Choroid plexus epithelial cell (primary cell): ENCODE data around the gene TSPAN12.

Source experiments
- DNase-seq: peaks from one replicate; pipeline ENCODE4 v3.0.0-alpha.2; 2010; ENCODE audit warnings: low read depth
- H3K4me3 ChIP-seq: 2 replicates; pipeline ENCODE4 v1.5.1; 2011; ENCODE audit warnings: low read depth, mild to moderate bottlenecking, control low read depth, low read length, moderate library complexity
- TF ChIP-seq, protein P1 (sequence below): conservative IDR thresholded peaks from 2 replicates; pipeline ENCODE4 v1.5.1; 2011; ENCODE audit warnings: low read depth, mild to moderate bottlenecking, control low read depth, inconsistent platforms, low read length, moderate library complexity

TSPAN12 gene

DNA sequence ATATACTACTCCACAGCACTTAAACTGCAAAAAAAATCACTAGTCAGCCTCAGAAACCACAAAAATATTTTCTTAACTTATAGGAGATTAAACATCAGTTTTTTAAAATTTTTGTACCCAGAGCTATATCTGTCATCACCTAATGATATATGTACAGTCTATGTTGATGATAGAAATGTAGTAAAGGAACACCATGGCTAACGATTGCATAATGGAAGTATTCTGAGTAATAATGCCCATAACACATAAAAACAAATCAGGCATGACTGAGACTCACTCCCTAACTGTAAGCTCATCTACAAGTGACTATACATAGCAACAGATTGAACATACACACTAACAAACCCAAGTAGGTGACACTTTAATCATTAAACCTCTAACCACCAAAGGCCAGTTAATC, 51.3 kb downstream of the TSPAN12 start:
- TF ChIP-seq, protein P1, sequence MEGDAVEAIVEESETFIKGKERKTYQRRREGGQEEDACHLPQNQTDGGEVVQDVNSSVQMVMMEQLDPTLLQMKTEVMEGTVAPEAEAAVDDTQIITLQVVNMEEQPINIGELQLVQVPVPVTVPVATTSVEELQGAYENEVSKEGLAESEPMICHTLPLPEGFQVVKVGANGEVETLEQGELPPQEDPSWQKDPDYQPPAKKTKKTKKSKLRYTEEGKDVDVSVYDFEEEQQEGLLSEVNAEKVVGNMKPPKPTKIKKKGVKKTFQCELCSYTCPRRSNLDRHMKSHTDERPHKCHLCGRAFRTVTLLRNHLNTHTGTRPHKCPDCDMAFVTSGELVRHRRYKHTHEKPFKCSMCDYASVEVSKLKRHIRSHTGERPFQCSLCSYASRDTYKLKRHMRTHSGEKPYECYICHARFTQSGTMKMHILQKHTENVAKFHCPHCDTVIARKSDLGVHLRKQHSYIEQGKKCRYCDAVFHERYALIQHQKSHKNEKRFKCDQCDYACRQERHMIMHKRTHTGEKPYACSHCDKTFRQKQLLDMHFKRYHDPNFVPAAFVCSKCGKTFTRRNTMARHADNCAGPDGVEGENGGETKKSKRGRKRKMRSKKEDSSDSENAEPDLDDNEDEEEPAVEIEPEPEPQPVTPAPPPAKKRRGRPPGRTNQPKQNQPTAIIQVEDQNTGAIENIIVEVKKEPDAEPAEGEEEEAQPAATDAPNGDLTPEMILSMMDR = no peak
- DNase-seq = peak; percentile 21
- H3K4me3 ChIP-seq = no peak overlapping the region

DNA sequence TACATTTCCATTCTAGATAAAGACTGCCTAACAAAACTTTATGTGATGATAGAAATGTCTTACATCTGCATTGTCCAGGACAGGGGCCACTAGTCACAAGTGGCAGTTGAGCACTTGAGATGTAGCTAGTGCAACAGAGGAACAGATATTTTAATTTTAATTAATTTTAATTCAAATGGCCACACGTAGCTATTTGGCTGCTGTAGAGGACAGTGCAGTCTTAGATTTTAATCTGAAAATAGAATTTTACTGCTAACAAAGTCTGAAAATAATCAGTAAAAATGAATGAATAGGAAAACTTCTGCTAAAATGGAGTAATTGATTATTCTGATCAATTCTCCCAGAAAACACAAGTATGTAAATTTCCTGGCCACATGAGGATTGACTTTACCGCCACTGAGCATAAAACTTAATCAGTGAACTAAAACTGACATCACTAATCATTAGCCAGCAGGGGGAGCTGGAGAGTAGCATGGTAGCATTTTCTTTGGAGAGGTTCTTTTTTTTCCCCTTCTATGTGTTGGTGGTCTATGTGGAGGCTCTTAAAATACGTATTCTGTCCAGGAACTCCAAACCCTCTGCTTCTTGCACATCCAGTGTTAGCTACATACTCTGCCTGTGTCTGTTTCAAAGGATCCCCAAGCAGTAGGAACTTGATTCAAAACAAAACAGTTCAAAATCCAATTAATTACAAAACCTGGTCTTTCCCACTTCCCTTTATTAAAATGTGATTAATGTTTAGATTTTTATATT, 52.1 kb downstream of the TSPAN12 start:
- TF ChIP-seq, protein P1 = peak; percentile 88
- DNase-seq = peak; percentile 71
- no peak overlapping the region for H3K4me3 ChIP-seq

DNA sequence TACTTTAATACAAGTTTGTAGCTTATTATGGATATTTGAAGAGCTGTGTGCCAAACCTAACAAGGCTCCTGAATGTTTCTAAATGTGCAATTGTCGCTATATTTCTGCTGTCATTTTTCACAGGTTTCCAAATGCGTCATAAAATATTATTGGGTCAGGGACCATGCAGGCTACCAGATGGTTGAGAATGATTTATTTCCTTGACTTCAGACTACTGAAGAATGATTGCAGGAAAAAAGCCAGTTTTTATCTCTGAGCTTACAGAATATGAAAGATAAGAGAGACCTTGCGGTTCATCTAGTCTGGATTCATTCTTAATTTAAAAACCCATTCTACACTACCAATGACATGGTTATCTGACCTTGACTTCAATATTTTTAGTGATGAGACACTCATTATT, 55.2 kb downstream of the TSPAN12 start:
- DNase-seq = no peak
- TF ChIP-seq, protein P1 = no peak
- H3K4me3 ChIP-seq = no peak overlapping the region

DNA sequence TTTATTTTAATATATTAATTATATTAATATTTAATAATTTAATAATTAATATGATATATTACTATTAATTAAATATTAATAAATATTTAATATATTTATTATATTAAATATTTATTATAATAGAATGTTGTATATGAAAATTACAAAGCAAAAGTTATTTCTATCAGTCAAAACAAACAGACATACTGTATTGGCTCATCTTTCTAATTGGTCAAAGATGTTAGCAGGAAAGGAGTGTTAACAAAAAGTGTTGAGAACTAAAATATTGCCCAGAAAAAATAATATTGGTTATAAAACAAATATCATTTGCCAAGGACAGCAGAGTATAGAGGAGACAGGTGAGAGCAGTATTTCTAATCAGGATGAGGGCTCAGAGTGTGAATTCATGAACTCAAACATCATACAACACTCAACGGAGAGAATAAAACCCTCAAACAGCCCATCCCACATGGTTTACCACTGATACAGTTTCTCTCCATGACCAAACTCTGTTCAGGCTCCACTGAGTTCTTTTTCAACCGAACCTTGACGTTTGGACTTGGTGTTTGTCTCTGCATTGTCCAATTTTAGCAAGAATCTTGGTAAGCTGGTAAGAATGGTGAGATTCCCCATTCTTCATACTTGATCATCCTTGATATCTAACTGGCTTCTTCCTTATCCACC, 58.0 kb downstream of the TSPAN12 start:
- TF ChIP-seq, protein P1 = no peak
- no peak for DNase-seq
- no peak overlapping the region for H3K4me3 ChIP-seq

DNA sequence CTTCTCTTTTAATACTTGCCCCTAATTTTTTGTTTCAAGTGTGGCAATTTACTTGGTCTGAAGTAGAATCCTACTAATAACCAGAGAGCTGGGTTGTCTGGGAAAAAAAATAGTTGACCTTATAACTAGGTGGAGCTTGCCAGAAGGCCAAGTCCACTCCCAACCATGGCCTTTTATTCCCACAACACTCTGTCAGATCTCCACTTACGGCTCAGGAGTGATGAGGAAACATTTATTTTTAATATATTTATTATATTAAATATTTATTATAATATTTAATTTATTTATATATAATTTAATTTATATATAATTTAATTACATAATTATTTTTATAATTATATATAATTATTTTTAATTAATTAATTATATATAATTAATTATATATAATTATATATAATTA, 58.8 kb downstream of the TSPAN12 start:
- no peak for DNase-seq
- no peak overlapping the region for H3K4me3 ChIP-seq
- TF ChIP-seq, protein P1 = no peak

DNA sequence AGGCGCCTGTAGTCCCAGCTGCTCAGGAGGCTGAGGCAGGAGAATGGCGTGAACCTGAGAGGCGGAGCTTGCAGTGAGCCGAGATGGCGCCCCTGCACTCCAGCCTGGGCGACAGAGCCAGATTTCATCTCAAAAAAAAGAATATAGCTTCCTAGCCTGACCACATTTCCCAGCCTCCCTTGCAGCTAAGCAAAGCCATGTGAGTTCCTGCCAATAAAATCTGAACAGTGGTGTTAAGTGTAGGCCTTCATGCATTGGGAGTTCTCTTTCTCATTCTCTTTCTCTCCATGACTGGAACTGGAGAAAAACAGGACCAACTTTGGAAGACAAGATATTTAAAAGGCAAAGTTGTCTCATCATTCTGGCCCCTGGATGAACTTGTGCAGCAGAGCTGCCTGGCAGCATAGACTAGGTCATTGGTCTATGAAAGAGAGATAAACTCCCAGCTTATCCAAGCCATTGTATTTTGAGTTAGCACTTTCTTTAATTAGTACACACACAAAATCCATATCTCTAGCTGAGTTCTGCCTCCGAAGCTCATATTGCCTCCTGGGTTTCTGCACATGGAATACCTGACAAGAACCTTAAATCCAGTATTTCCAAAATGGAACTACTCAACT, 60.8 kb downstream of the TSPAN12 start:
- H3K4me3 ChIP-seq = no peak overlapping the region
- TF ChIP-seq, protein P1 = no peak
- DNase-seq = no peak
